Fibroblast of lung (primary cell): ENCODE measurements around the gene SESN1. TPM values are rescaled to one million over a fixed set of nuclear protein-coding genes. Genes with fewer than 3 reads are reported as not detected.

Source experiments
- DNase-seq, 2 donors: peaks; one replicate each; pipeline versions ENCODE4 v3.0.0 to v3.0.0-alpha.2; 2010; ENCODE audit warnings: low read depth in 2 of 2
- H2AFZ ChIP-seq: 2 replicates; pipeline ENCODE4 v1.5.1; 2012; ENCODE audit warnings: low read length, control low read depth, inconsistent platforms
- H3K27ac ChIP-seq: 2 replicates; pipeline ENCODE4 v1.5.1; 2011; ENCODE audit warnings: low read length, control low read depth; ENCODE audit not compliant: insufficient read depth
- H3K27me3 ChIP-seq: 2 replicates; pipeline ENCODE4 v1.5.1; 2011; ENCODE audit warnings: mild to moderate bottlenecking, low read length; ENCODE audit not compliant: control insufficient read depth, insufficient read depth
- H3K36me3 ChIP-seq: 2 replicates; pipeline ENCODE4 v1.5.1; 2011; ENCODE audit warnings: low read length; ENCODE audit not compliant: control insufficient read depth, insufficient read depth
- H3K4me1 ChIP-seq: 2 replicates; pipeline ENCODE4 v1.5.1; 2011; ENCODE audit warnings: low read length; ENCODE audit not compliant: control insufficient read depth, insufficient read depth; ENCODE audit errors: extremely low read depth
- H3K4me2 ChIP-seq: 2 replicates; pipeline ENCODE4 v1.5.1; 2011; ENCODE audit warnings: low read length, control low read depth; ENCODE audit not compliant: insufficient read depth; ENCODE audit errors: extremely low read depth
- H3K4me3 ChIP-seq, 4 experiments: fragments of 200-600 bp in 1 of 4; sonication (generic) in 1 of 4; replicated peaks in 1 of 4; 2 replicates each; pipeline ENCODE4 v1.5.1; 2011 to 2016; ENCODE audit warnings: low read length in 4 of 4, low read depth in 3 of 4, mild to moderate bottlenecking in 3 of 4, control low read depth in 2 of 4, inconsistent platforms in 1 of 4, mixed read lengths in 1 of 4; ENCODE audit not compliant: insufficient read depth in 1 of 4; ENCODE audit errors: control extremely low read depth in 1 of 4
- H3K79me2 ChIP-seq: 2 replicates; pipeline ENCODE4 v1.5.1; 2012; ENCODE audit warnings: mild to moderate bottlenecking, low read length, inconsistent platforms; ENCODE audit not compliant: control insufficient read depth, insufficient read depth
- H3K9ac ChIP-seq: 2 replicates; pipeline ENCODE4 v1.5.1; 2011; ENCODE audit warnings: mild to moderate bottlenecking, low read length, control low read depth; ENCODE audit not compliant: insufficient read depth
- H3K9me3 ChIP-seq: 2 replicates; pipeline ENCODE4 v1.5.1; 2012; ENCODE audit warnings: low read depth, low read length; ENCODE audit not compliant: control insufficient read depth, insufficient read depth
- H4K20me1 ChIP-seq: 2 replicates; pipeline ENCODE4 v1.5.1; 2011; ENCODE audit warnings: low read length; ENCODE audit not compliant: control insufficient read depth, insufficient read depth; ENCODE audit errors: extremely low read depth
- CTCF ChIP-seq, 2 donors: IDR thresholded peaks in 1 of 2; conservative IDR thresholded peaks in 1 of 2; 1 replicate in 1 of 2; 2 replicates in 1 of 2; pipeline ENCODE4 v1.5.1; 2011 to 2012; ENCODE audit warnings: low read length in 2 of 2, control low read depth in 1 of 2, inconsistent platforms in 1 of 2, low read depth in 1 of 2, mild to moderate bottlenecking in 1 of 2
- EZH2 ChIP-seq: IDR thresholded peaks from 2 replicates; pipeline ENCODE4 v1.5.1; 2012; ENCODE audit warnings: low read length, control low read depth, mild to moderate bottlenecking; ENCODE audit errors: missing control alignments
- polyA plus RNA-seq, 2 donors: library from polyadenylated mRNA; depleted of rRNA in 1 of 2; stranded (reverse) in 1 of 2; unstranded in 1 of 2; fragments of >200 nt; gene quantifications; 2 replicates each; pipeline ENCODE4 v1.2.1, GENCODE V29; 2011 to 2012; ENCODE audit warnings: missing spikeins in 1 of 2
- total RNA-seq: library from RNA; depleted of rRNA; stranded (reverse); fragments of >200 nt; gene quantifications from 2 replicates; pipeline ENCODE4 v1.2.1, GENCODE V29; 2014

SESN1 gene
- total and polyA plus RNA-seq, 2 donors (not counting 1 experiment from before 2014, with no cell fraction given) = 16.7 to 34.5 TPM

GRCh38 chr6:109097661-109098060, 3.0 kb upstream of the SESN1 start:
- no peak overlapping the region for H3K27ac ChIP-seq
- no peaks in the 10 kb centered on the region for H3K9me3 ChIP-seq
- no peak overlapping the region for H3K4me2 ChIP-seq
- no peak for DNase-seq
- no peak overlapping the region for H3K9ac ChIP-seq
- peaks cover 44% of the 10 kb centered on the region for H3K79me2 ChIP-seq
- H3K27me3 ChIP-seq = no peaks in the 10 kb centered on the region
- no peaks in the 10 kb centered on the region for H3K36me3 ChIP-seq
- no peak overlapping the region for H3K4me3 ChIP-seq
- no peak for TF ChIP-seq EZH2
- no peak for TF ChIP-seq CTCF (conservative IDR thresholded peaks at IDR 0.05 in 1 of 2, IDR thresholded peaks at IDR 0.05 in 1 of 2; ENCODE audit: low read depth in 1 of 2, low read length in 2 of 2)
- no peaks in the 10 kb centered on the region for H4K20me1 ChIP-seq
- H3K4me1 ChIP-seq = peaks cover 7% of the 10 kb centered on the region
- H2AFZ ChIP-seq = no peak overlapping the region

- Histone ChIP-seq H3K4me2 (peak overlapping the region; percentile 93), H3K4me3 (peak overlapping the region; percentile 83 to 99 (median 93)), H2AFZ (peak overlapping the region; percentile 54), H3K9me3 (no peaks in the 10 kb centered on the region), H3K4me1 (peaks cover 10% of the 10 kb centered on the region), H3K9ac (peak overlapping the region; percentile 94), H3K27me3 (no peaks in the 10 kb centered on the region), H3K27ac (peak overlapping the region; percentile 98), H3K36me3 (no peaks in the 10 kb centered on the region), H3K79me2 (peaks cover 51% of the 10 kb centered on the region), H4K20me1 (no peaks in the 10 kb centered on the region)
- no peak for TF ChIP-seq EZH2
- no peak for TF ChIP-seq CTCF (conservative IDR thresholded peaks at IDR 0.05 in 1 of 2, IDR thresholded peaks at IDR 0.05 in 1 of 2; ENCODE audit: low read depth in 1 of 2, low read length in 2 of 2)
- DNase-seq = no peak
Measured at GRCh38 chr6:109096208-109096607, 1.6 kb upstream of the SESN1 start.

GRCh38 chr6:109095835-109096084, 1.1 kb upstream of the SESN1 start:
- no peak for DNase-seq
- Histone ChIP-seq H4K20me1 (no peaks in the 10 kb centered on the region), H3K4me3 (peak overlapping the region; percentile 83 to 99 (median 93)), H3K36me3 (no peaks in the 10 kb centered on the region), H3K27me3 (no peaks in the 10 kb centered on the region), H3K79me2 (peaks cover 53% of the 10 kb centered on the region), H3K4me1 (peaks cover 10% of the 10 kb centered on the region), H3K4me2 (peak overlapping the region; percentile 93), H2AFZ (peak overlapping the region; percentile 99), H3K9ac (peak overlapping the region; percentile 94), H3K9me3 (no peaks in the 10 kb centered on the region), H3K27ac (peak overlapping the region; percentile 98)
- no peak for TF ChIP-seq CTCF (conservative IDR thresholded peaks at IDR 0.05 in 1 of 2, IDR thresholded peaks at IDR 0.05 in 1 of 2; ENCODE audit: low read depth in 1 of 2, low read length in 2 of 2)
- no peak for TF ChIP-seq EZH2
